Activated naive CD4-positive, alpha-beta T cell treated with anti-CD3 and anti-CD28 coated beads, Interleukin-2, amount 50 U/mL, for 16 hours (primary cell): ENCODE results near the gene MYO15A.
A peak's percentile ranks its signal among the peaks of the same experiment; 100 is the strongest.

Experiments
- DNase-seq: peaks from one replicate; pipeline ENCODE4 v3.0.0-alpha.2; 2020

MYO15A gene

GRCh38 chr17:18160128-18160856 lies 51.7 kb downstream of the MYO15A start:
- no peak for DNase-seq

GRCh38 chr17:18161207-18162145 lies 52.9 kb downstream of the MYO15A start:
- no peak for DNase-seq

- DNase-seq: no peak
Measured at GRCh38 chr17:18163547-18163946, 55.0 kb downstream of the MYO15A start.

GRCh38 chr17:18166894-18167293 lies 58.3 kb downstream of the MYO15A start:
- no peak for DNase-seq

- DNase-seq: no peak
Measured at GRCh38 chr17:18167421-18167820, 58.9 kb downstream of the MYO15A start.

GRCh38 chr17:18172531-18173278 lies 64.1 kb downstream of the MYO15A start:
- no peak for DNase-seq

- no peak for DNase-seq
Measured at GRCh38 chr17:18173740-18174139, 65.2 kb downstream of the MYO15A start.

GRCh38 chr17:18176176-18176575 lies 67.6 kb downstream of the MYO15A start:
- no peak for DNase-seq

- DNase-seq: no peak
Measured at GRCh38 chr17:18177133-18177532, 68.6 kb downstream of the MYO15A start.

GRCh38 chr17:18177722-18178121 lies 69.2 kb downstream of the MYO15A start:
- no peak for DNase-seq

- no peak for DNase-seq
Measured at GRCh38 chr17:18179196-18179595, 70.6 kb downstream of the MYO15A start.

GRCh38 chr17:18179804-18180203 lies 71.2 kb downstream of the MYO15A start:
- no peak for DNase-seq

- peak; percentile 44 for DNase-seq
Measured at GRCh38 chr17:18181358-18181757, 72.8 kb downstream of the MYO15A start.

GRCh38 chr17:18182110-18182977 lies 73.8 kb downstream of the MYO15A start:
- no peak for DNase-seq

- DNase-seq: peak; percentile 87
Measured at GRCh38 chr17:18182978-18183333, 74.4 kb downstream of the MYO15A start.

- DNase-seq: peak; percentile 96
Measured at GRCh38 chr17:18183334-18184142, 75.0 kb downstream of the MYO15A start, which contains the start of gene ALKBH5. Gene ALKBH5 (plus strand): TSS chr17:18183828. CDS start chr17:18184244, 416 bp downstream.

- DNase-seq: peak; percentile 75
Measured at GRCh38 chr17:18184143-18185031, 75.8 kb downstream of the MYO15A start.

GRCh38 chr17:18185391-18185790 lies 76.8 kb downstream of the MYO15A start:
- no peak for DNase-seq

GRCh38 chr17:18185832-18186626 lies 77.5 kb downstream of the MYO15A start:
- no peak for DNase-seq
